Superior temporal gyrus (tissue), 1 donor: Measurements from ENCODE around the gene ANKRD18B.
"Not testable (repeated sequence)": the region's sequence is repeated elsewhere in the genome, so short reads cannot be mapped to it uniquely, and the experiment has no call there.

ENCODE experiments used
- DNase-seq: peaks from one replicate; pipeline ENCODE4 v3.0.0-alpha.2; 2016; ENCODE audit errors: extremely low spot score

The ANKRD18B gene

GRCh38 chr9:33533958-33534357 is 9.9 kb downstream of the ANKRD18B start:
- not testable (repeated sequence) for DNase-seq

GRCh38 chr9:33535541-33535940 is 11.5 kb downstream of the ANKRD18B start:
- DNase-seq = no peak

- not testable (repeated sequence) for DNase-seq
Measured at GRCh38 chr9:33543463-33543862, 19.4 kb downstream of the ANKRD18B start.

- not testable (repeated sequence) for DNase-seq
Measured at GRCh38 chr9:33545715-33546114, 21.7 kb downstream of the ANKRD18B start.

- not testable (repeated sequence) for DNase-seq
Measured at GRCh38 chr9:33548816-33549215, 24.8 kb downstream of the ANKRD18B start.

GRCh38 chr9:33549418-33549817 is 25.4 kb downstream of the ANKRD18B start:
- DNase-seq = not testable (repeated sequence)

GRCh38 chr9:33551183-33551582 is 27.1 kb downstream of the ANKRD18B start:
- not testable (repeated sequence) for DNase-seq

- not testable (repeated sequence) for DNase-seq
Measured at GRCh38 chr9:33552315-33552725, 28.3 kb downstream of the ANKRD18B start.

- not testable (repeated sequence) for DNase-seq
Measured at GRCh38 chr9:33560217-33560616, 36.2 kb downstream of the ANKRD18B start.

GRCh38 chr9:33562196-33562595 is 38.1 kb downstream of the ANKRD18B start:
- not testable (repeated sequence) for DNase-seq

- DNase-seq = not testable (repeated sequence)
Measured at GRCh38 chr9:33567776-33568175, 43.7 kb downstream of the ANKRD18B start.

GRCh38 chr9:33577786-33578185 is 53.7 kb downstream of the ANKRD18B start:
- DNase-seq = not testable (repeated sequence)

- DNase-seq = not testable (repeated sequence)
Measured at GRCh38 chr9:33579996-33580395, 55.9 kb downstream of the ANKRD18B start.

GRCh38 chr9:33582686-33583085 is 58.6 kb downstream of the ANKRD18B start:
- DNase-seq = not testable (repeated sequence)

GRCh38 chr9:33586128-33586527 is 62.1 kb downstream of the ANKRD18B start:
- not testable (repeated sequence) for DNase-seq

- not testable (repeated sequence) for DNase-seq
Measured at GRCh38 chr9:33587799-33588198, 63.7 kb downstream of the ANKRD18B start.

GRCh38 chr9:33588876-33589275 is 64.8 kb downstream of the ANKRD18B start:
- not testable (repeated sequence) for DNase-seq

- DNase-seq = not testable (repeated sequence)
Measured at GRCh38 chr9:33590857-33591256, 66.8 kb downstream of the ANKRD18B start.

- DNase-seq = not testable (repeated sequence)
Measured at GRCh38 chr9:33596974-33597373, 72.9 kb downstream of the ANKRD18B start.

- not testable (repeated sequence) for DNase-seq
Measured at GRCh38 chr9:33597386-33597785, 73.3 kb downstream of the ANKRD18B start.

- not testable (repeated sequence) for DNase-seq
Measured at GRCh38 chr9:33598796-33599379, 74.8 kb downstream of the ANKRD18B start.

- DNase-seq = not testable (repeated sequence)
Measured at GRCh38 chr9:33600911-33601310, 76.9 kb downstream of the ANKRD18B start.

- not testable (repeated sequence) for DNase-seq
Measured at GRCh38 chr9:33604249-33604648, 80.2 kb downstream of the ANKRD18B start.

GRCh38 chr9:33604936-33605335 is 80.9 kb downstream of the ANKRD18B start:
- not testable (repeated sequence) for DNase-seq
